Measurements from ENCODE around the gene EMSY. TPM values are rescaled to one million over a fixed set of nuclear protein-coding genes. Genes with fewer than 3 reads are reported as not detected.

EMSY gene, protein sequence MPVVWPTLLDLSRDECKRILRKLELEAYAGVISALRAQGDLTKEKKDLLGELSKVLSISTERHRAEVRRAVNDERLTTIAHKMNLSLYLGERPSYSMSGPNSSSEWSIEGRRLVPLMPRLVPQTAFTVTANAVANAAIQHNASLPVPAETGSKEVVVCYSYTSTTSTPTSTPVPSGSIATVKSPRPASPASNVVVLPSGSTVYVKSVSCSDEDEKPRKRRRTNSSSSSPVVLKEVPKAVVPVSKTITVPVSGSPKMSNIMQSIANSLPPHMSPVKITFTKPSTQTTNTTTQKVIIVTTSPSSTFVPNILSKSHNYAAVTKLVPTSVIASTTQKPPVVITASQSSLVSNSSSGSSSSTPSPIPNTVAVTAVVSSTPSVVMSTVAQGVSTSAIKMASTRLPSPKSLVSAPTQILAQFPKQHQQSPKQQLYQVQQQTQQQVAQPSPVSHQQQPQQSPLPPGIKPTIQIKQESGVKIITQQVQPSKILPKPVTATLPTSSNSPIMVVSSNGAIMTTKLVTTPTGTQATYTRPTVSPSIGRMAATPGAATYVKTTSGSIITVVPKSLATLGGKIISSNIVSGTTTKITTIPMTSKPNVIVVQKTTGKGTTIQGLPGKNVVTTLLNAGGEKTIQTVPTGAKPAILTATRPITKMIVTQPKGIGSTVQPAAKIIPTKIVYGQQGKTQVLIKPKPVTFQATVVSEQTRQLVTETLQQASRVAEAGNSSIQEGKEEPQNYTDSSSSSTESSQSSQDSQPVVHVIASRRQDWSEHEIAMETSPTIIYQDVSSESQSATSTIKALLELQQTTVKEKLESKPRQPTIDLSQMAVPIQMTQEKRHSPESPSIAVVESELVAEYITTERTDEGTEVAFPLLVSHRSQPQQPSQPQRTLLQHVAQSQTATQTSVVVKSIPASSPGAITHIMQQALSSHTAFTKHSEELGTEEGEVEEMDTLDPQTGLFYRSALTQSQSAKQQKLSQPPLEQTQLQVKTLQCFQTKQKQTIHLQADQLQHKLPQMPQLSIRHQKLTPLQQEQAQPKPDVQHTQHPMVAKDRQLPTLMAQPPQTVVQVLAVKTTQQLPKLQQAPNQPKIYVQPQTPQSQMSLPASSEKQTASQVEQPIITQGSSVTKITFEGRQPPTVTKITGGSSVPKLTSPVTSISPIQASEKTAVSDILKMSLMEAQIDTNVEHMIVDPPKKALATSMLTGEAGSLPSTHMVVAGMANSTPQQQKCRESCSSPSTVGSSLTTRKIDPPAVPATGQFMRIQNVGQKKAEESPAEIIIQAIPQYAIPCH (N-terminal part only)
- 11.6 and 13.4 TPM in 2 replicates for total RNA-seq

DNA sequence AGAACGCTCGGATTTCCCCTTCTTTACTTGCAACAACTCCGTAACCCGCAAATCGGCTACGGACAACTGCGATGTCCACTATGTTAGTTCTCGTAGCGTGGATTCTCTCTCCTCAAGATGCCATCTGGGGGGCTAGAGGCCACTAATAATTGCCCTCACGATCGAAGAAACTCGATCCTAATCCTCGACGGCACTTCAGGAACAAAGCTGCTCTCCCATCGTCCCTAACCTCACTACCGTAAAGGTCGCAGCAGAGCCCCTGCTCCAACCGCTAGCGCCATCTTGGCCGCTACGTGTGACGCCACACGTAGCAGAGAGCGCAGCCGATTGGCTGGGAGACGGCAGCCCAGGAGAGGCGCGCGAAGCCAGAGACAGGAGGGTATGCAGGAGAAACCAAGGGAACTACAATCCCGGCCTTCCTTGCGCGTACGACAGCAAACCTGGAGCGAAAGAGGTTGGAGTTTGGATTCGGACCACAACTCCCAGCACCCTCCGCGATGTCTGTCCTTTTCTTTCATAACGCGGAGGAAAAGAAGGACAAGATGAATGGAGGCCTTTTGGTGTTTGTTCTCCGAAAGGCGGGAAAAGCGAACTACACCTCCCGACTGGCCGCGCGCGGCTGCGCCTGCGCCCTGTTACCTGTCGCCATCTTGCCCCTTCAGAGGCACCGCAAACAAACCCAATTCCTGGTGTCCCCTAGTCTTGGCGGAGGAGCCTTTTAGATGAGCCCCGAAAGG lies at the start of gene EMSY:
TSS of gene EMSY (plus strand) at position 635 of the 737 bp plus-strand sequence. CDS start 1,921 bp downstream, outside the sequence.

Other genes starting within 250 kb of the EMSY start
- gene WNT11, start 238.5 kb upstream of the EMSY start, total RNA-seq, result 0.52 TPM in 1 of 2 replicates, not detected in the other
- gene THAP12, start 63.9 kb upstream of the EMSY start, total RNA-seq, result 27.5 and 38.3 TPM in 2 replicates
- gene GVQW3, start 63.7 kb upstream of the EMSY start, total RNA-seq, result 1.4 and 1.9 TPM in 2 replicates
- 45.1 and 144 TPM in 2 replicates for gene LRRC32, start 225.7 kb downstream of the EMSY start, total RNA-seq

Measured in smooth muscle cell of the pulmonary artery (primary cell).